Left kidney (tissue), 2 donors: ENCODE measurements around the gene S100A14. TPM values are rescaled to one million over a fixed set of nuclear protein-coding genes. Genes with fewer than 3 reads are reported as not detected.
A peak's percentile ranks its signal among the peaks of the same experiment; 100 is the strongest.
"Not testable (repeated sequence)": the region's sequence is repeated elsewhere in the genome, so short reads cannot be mapped to it uniquely, and the experiment has no call there.

Experiments used
- DNase-seq: peaks from one replicate; pipeline ENCODE4 v3.0.0-alpha.2; 2013
- polyA plus RNA-seq: library from polyadenylated mRNA; unstranded; fragments of 120-200 nt; gene quantifications from one replicate; pipeline ENCODE4 v1.2.1, GENCODE V29; 2013; ENCODE audit not compliant: insufficient read length

S100A14 gene
- polyA plus RNA-seq, 1 donor: 16.8 TPM

DNA sequence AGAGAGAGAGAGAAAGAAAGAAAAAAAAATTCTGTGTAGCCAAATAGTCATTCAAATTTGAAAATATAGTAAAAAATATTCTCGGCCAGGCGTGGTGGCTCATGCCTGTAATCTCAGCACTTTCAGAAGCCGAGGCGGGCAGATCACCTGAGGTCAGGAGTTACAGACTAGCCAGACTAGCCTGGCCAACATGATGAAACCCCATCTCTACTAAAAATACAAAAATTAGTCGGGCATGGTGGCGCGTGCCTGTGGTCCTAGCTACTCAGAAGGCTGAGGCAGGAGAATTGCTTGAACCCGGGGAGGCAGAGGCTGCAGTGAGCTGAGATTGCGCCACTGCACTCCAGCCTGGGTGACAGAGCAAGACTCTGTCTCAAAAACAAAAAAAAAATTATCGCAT, 28.1 kb downstream of the S100A14 start:
- DNase-seq: not testable (repeated sequence)

DNA sequence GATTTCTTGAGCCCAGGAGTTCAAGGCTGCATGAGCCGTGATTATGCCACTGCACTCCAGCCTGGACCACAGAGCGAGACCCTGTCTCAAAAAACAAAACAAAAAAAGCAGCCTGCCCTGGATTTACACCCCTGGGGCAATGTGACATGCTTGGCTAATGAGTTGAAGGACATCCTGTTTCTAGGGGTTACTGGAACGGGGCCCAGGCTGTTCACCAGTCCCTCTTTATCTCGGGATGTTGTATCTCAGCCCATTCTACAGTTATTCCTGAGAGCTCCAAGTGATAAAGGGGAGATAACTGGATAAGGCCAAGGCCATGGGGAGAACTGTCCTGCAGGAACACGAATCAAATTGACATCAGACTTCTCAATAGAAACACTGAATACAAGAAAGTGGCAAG, 28.8 kb downstream of the S100A14 start:
- no peak for DNase-seq

DNA sequence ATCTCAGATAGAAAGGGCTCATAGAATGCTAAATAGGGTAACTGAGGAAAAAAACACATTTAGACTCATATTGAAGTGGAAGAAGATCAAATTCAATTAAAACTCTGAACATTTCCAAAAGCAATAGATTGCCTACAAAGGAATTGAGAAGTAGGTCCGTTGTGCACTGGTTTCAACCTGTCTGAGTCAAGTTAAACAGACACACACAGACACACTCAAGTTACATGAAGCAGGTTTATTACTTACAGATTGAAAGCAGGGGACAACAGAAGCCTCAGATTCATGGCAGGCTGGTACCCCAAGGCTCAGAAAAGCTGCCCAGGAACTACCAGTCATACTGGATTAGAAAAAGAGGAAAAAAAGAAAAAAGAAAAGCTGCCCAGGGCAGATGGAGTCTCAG, 29.8 kb downstream of the S100A14 start:
- DNase-seq: no peak

DNA sequence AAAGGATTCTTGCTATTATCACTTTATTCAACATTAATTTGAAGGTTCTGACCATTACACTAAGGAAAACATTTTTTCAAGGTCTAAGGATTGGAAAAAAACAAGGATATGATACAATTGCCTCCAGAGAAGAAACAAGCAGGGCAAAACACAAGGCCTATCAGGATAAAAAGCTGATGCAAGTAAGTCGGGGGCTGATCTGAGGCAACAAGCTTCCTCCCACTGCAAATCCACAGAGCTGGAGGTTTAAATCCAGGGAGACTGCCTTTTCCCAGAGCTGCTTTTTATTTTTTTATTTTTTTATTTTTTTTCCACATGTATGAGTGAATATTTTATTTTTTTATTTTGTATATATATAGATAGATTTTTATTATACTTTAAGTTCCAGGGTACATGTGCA, 31.1 kb downstream of the S100A14 start:
- DNase-seq: no peak

DNA sequence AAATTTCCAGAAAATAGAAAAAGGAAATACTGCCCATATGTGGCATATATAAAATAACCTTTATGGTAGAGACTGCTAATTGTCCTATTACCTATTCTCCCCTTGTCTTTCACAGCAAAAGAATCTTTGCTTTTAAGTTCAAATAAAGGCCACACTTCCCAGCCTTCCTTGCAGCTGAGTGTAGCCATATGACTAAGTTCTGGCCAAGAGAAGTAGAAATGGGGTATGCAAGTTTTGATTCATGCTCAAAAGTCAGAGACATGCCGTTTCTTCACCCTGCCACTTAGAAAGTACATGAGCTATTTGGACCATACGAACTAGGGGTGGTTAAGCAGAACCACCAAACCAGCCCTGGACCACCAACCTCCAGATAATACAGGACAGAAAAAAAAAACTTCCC, 32.1 kb downstream of the S100A14 start:
- no peak for DNase-seq

DNA sequence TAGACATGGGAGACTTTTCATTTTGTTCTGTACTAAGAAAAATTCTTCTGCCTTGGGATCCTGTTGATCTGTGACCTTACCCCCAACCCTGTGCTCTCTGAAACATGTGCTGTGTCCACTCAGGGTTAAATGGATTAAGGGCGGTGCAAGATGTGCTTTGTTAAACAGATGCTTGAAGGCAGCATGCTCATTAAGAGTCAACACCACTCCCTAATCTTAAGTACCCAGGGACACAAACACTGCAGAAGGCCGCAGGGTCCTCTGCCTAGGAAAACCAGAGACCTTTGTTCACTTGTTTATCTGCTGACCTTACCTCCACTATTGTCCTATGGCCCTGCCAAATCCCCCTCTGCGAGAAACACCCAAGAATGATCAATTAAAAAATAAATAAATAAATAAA, 32.6 kb downstream of the S100A14 start:
- DNase-seq: not testable (repeated sequence)

DNA sequence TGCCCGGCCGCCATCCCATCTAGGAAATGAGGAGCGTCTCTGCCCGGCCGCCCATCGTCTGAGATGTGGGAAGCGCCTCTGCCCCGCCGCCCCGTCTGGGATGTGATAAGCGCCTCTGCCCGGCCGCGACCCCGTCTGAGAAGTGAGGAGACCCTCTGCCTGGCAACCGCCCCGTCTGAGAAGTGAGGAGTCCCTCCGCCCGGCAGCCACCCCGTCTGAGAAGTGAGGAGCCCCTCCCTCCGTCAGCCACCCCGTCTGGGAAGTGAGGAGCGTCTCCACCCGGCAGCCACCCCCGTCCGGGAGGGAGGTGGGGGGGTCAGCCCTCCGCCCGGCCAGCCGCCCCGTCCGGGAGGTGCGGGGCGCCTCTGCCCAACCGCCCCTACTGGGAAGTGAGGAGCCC, 33.3 kb downstream of the S100A14 start:
- DNase-seq: not testable (repeated sequence)

DNA sequence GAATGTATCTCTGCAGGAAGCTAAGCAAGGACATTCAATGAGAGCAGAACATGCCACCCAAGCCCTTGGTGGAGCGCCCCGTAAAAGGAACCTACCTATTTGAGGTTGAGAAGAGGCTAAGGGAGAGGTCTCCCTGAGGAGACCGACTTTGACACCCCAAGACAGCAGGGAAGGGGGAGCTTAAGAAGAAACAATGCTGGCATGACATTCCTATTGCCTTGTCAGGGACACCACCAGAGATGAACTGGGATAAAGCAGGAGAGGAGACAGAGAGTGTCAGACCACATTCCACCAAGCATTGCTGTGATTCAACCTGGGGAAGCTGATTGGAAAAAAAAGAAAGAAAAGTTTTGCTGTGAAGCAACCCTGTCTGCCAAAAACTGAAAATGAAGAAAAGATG, 37.2 kb downstream of the S100A14 start:
- no peak for DNase-seq

DNA sequence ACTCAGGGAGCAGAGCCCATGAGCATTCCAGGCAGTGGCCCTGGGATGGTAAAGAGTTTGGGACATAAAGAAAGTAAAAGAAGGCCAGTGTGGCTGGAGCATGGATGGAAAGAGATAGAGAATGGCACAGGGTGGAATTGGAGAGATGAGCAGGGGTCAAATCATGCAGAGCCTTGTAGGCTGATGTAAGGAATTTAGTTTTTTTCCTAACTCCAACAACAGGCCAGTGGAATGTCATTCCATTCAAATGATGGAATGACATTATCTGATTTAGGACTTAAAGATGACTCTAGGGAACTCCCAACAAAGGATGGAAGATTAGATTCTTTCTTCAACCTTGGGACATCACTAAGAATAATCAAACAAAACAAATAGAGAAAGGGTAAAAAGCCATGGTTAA, 37.6 kb downstream of the S100A14 start:
- no peak for DNase-seq

DNA sequence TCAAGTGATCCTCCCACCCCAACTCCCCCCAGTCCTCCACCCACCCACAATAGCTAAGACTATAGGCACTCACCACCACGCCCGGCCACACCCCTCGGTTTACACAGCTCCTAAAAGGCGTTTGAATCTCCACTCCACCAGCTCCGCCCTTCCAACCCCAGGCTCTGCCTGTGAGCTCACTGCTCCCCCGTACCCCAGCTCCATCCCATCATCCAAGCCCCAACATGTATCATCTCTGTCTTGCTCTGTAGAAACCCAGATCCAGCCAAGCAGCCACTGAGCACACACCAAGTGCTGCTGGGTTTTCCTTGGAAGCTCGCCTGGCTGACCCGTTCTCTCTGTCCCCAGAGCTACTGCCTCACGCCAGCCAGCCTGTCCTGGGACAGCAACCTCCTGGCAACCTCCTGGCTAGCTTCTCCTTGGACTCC, 38.5 kb downstream of the S100A14 start:
- no peak for DNase-seq

DNA sequence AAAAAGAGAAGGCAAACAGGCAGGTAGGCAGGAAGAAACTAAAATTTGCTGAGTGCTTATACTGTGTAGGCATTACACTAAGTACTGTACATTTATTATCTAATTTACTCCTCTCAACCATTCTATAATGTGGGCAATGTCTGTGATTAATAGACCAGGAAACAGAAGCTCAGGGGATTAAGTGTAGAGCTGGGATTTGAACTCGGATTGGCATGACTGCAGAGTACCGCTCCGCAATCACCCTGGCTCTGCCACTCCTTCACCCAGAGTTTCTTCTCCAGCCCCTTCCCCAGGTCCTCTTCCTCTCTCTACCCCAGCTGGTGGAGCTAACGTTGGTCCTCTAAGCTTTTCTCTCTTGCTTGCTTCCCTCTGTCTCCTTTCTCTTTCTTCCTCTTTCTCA, 39.0 kb downstream of the S100A14 start:
- DNase-seq: no peak

DNA sequence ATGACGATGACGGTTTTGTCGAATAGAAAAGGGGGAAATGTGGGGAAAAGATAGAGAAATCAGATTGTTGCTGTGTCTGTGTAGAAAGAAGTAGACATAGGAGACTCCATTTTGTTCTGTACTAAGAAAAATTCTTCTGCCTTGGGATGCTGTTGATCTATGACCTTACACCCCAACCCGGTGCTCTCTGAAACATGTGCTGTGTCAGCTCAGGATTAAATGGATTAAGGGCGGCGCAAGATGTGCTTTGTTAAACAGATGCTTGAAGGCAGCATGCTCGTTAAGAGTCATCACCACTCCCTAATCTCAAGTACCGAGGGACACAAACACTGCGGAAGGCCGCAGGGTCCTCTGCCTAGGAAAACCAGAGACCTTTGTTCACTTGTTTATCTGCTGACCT, 40.6 kb downstream of the S100A14 start:
- DNase-seq: not testable (repeated sequence)

DNA sequence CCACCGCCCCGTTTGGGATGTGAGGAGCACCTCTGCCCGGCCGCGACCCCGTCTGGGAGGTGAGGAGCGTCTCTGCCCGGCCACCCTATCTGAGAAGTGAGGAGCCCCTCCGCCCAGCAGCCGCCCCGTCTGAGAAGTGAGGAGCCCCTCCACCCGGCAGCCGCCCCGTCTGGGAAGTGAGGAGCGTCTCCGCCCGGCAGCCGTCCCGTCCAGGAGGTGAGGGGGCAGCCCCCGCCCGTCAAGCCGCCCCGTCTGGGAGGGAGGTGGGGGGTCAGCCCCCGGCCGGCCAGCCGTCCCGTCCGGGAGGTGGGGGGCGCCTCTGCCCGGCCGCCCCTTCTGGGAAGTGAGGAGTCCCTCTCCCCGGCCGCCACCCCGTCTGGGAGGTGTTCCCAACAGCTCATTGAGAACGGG, 41.0 kb downstream of the S100A14 start:
- not testable (repeated sequence) for DNase-seq

DNA sequence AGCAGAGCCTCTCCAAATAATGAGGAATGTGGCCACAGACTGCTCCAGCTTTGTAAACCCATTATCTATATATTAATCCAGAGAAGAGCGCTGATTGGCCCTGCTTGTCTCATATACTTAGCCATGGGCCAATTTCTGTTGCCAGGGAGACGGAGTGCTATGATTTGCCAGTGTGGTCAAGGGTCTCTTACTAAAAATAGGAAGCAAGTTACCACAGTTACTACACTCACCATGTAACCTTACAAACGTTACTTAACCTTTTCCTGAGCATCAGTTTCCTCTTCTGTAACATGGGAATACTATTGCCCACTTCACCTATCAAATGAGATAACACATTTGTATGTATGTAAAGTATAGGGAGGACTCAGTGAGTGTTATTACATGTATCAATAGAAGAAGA, 42.8 kb downstream of the S100A14 start:
- no peak for DNase-seq

DNA sequence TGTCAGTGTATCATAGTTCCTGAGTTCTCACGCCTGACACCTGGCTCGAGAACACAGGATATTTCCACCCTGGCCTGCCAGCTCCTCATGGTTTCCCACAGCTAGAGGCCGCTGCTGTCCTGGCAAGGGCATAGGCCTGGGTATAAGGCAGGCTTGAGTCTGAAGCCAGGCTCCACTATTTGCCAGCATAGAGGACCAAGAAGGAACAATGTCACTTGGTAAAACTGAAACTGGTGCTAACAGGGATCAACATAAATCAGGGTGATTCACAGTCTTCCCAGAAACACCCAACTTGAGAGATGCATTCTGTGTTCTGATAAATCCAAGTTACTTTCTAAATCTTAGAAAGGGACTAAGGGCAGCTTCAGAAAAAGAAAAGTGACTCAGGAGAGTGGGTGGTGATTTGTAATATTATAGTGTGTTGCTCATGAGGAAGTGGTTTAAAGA, 43.5 kb downstream of the S100A14 start:
- DNase-seq: peak; percentile 71

DNA sequence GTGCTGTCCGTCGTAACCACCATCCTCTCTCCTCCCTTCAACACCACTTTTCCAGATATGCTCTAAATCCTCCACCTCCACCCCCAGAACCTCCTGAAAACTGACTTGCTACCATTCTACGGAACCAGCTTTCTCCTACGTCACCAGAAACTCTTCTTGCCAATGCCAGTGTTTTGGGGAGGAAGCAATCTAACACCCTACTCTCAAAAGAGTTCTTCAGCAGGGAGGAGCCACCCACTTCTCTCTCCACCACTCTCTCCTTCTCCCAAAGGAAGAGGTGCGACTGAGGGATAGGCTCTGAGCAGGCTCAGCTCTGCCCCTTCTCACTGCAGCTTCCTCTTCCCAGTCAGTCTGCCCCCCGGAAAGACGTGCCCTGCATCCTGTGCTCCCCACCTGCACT, 44.4 kb downstream of the S100A14 start:
- no peak for DNase-seq

DNA sequence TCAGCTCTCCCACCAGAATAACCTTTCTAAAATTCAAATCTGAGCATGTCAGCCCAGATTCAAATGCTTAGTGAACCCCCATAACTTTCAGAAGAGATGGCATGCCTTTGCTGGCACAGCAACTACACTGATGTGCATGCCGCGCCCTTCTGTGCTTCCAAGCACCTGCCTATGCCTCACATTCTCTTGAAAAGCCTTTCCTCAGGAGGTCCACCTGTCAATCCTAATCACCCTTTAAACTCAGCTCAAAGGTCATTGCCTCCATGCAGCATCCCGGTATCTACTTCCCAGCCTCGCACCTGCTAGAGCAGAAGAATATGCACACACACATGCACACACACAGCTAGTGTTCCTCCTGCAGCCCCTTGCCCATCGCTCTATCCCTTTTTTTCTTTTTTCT, 45.3 kb downstream of the S100A14 start:
- no peak for DNase-seq

DNA sequence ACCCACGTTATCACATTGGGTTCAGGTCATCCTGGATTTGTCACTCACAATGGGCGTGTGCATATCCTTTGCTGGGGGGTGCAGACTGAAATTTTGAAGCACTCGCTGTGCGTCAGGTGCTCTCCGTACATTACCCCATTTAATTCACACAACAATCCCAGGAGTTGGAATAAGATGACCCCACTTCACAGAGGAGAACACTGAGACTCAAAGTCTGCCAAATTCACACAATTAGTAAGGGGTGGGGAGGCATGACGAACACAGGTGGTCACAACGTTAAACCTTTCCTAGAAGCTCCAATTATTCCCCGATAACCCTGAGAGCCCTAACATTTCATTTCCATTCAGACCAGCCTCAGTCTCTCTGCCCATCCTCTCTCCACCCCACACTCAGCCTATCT, 46.7 kb downstream of the S100A14 start:
- DNase-seq: no peak

DNA sequence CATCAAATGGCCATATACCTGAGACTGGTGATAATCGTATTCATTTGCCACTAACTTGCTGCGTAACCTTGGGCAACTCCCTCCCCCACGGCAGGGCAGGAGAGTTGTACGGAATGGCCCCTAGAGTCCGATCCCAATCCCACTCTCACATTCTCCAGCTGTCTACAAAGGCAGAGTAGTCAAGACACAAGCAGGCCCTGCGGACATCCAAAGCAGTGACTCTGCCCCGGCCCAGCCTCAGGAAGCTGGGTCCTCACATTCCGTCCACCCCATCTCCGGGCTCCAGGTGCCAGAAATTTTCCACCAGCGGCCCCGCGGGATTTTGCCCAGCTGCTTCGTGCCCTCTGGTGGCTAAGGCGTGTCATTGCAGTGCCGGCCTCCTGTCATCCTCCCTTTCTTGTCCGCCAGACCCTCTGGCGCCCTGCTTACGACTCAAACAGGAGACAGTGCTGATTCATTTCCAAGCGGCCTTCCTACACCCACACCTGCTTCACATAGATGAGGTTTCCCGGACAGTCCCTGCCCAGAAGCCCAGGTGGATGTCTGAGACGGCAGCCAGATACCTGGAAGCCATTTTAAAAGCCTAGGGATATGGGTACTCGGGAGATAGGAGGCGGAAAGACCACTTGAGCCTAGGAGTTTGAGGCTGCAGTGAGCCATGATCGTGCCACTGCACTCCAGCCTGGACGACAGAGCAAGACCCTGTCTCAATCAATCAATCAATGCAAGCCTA, 47.6 kb downstream of the S100A14 start:
- DNase-seq: peak; percentile 88

DNA sequence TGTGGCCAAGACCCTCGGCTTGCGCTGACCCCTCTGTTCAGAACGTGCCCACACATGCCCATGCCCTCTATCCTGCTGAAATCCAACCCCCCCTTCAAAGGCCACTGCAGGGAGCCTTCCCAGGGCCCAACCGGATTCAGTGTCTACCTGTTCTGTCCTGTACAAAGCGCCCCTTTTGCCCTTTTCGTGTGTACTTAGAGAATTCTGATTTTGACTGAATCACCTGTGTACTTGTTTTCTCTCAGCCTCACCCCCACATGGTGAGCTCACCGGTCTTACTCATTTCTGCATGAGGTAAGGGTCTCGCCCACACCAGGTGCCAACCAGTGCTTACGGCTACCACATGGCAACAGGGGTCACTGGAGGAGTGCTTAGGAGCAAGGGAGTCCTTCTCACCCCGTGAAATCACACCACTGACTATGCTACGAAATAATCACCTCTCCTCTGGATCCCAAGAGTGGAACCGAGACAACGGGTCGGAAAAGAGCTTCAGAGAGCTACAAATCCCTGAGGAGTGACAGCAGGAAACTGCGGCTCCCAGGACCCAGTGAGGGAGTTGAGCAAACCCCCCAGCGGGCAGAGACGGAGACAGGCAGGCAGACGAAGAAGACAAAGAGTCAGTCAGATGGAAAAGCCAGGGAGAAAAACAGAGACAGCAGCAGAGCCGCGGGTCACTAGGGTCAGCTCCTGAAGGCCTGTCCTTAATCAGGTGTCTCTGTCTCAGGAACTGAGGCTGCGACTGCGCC, 48.3 kb downstream of the S100A14 start:
- no peak for DNase-seq

DNA sequence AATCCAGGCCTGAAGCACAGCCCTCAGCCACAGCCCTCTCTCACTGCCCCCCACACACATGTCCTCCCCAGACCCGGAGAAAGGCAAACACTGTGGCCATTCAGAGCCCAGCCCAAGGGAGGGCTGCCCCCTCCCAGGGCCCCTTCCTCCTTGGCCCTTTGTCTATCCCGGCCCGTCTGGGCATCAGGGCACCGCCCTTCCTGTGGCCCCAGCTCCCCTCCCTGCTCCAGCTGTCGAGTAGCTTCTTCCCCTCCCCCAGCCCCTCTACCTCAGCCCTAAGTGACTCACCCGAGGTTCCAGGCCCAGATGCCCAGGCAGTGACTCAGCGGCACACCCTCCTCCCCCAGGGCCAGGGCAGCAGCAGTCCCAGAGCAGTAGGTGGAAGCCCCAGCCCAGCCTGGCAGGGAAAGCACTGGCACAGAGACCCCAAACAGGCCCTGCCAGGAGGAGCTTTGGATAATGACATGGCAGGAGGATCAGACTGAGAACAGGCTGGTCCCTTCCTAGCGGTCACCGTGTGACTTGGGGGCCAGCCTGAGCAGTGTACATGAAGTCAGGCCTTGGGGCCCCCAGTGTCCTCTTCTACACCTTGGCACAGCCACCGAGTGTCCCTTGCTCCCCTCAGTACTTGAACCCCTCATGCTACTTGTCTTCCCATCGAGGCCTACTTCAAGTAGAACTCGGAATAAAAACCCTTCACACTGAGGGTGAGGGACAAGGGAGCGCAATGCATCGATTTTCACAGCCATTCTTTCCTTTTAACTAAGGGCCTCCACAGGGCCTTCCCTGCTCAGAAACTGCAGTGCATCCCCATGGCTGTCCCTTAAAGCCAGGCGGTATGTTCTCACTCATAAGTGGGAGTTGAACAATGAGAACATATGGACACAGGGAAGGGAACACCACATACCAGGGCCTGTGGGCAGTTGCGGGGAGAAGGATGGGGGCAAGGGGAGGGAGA, 49.4 kb downstream of the S100A14 start:
- DNase-seq: no peak
